ENCODE measurements around the gene RNFT2. TPM values are rescaled to one million over a fixed set of nuclear protein-coding genes. Genes with fewer than 3 reads are reported as not detected.
A peak's percentile ranks its signal among the peaks of the same experiment; 100 is the strongest.
"Not testable (repeated sequence)": the region's sequence is repeated elsewhere in the genome, so short reads cannot be mapped to it uniquely, and the experiment has no call there.

RNFT2 gene
- total RNA-seq, 2 experiments from 2014 or later, result 15.8 to 15.9 TPM

DNA sequence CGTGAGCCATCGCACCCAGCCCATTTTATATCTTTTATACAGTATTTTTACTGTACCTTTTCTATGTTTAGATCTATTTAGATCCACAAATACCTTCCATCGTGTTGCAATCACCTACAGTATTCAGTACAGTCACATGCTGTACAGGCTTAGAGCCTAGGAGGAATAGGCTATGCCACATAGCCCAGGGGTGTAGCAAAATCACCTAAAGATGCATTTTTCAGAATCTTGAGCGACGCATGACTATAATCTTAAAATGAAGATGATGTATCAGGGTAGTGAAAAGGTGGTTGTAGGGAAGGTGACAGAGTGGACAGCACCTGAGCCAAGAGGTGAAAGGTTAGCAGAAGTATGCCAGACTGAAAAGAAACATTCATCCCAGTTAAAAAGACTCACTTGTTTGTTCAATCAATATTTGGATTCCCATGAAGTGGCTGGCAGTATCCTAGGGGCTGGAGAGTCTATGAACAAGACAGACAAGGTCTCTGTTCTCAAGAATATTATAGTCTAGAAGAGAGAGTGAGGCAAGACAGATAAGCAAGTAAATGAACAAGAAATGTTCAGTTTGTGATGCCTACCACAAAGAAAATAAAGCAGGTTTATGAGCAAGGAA, 3.9 kb upstream of the RNFT2 start:
- DNase-seq, result no peak
- Mint-ChIP-seq H3K36me3 (peaks cover 13% of the 10 kb centered on the region), H3K27ac (no peak overlapping the region), H3K4me1 (ENCODE audit: low read depth) (peaks cover 43% of the 10 kb centered on the region), H3K9me3 (no peaks in the 10 kb centered on the region), H3K4me3 (no peak overlapping the region), H3K27me3 (no peaks in the 10 kb centered on the region)
- CTCF ChIA-PET, result no interaction called here
- intact Hi-C loops (cut with micrococcal nuclease), result loop anchor here (10.0 kb wide), 1 partner anchor 459 kb away; the partner anchor contains the start of gene MED13L
- POLR2A ChIA-PET, result no interaction called here

DNA sequence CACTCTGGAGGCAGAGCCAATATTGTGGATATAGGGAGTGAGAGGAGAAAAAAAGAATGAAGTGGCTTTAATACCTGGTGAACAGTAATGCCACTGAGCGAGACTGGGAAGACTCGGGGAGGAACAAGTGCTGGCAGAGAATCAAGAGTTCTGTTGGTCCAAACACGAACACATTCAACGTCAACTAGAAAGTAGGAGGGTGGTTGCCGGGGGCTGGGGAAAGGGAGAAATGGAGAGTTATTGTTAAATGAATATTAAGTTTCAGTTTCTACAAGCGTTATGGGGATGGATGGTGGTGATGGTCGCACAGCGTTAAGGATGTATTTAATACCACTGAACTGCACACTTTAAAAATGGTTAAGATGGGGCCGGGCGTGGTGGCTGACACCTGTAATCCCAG, 3.0 kb upstream of the RNFT2 start:
- H3K4me1 Mint-ChIP-seq (ENCODE audit: low read depth), result peaks cover 40% of the 10 kb centered on the region
- no peaks in the 10 kb centered on the region for H3K27me3 Mint-ChIP-seq
- intact Hi-C loops (cut with micrococcal nuclease), result loop anchor here (10.0 kb wide), 1 partner anchor 460 kb away; the partner anchor contains the start of gene MED13L
- no peaks in the 10 kb centered on the region for H3K9me3 Mint-ChIP-seq
- no peak overlapping the region for H3K4me3 Mint-ChIP-seq
- H3K27ac Mint-ChIP-seq, result no peak overlapping the region
- ChIA-PET CTCF (no interaction called here), POLR2A (no interaction called here)
- DNase-seq, result no peak
- peaks cover 13% of the 10 kb centered on the region for H3K36me3 Mint-ChIP-seq

DNA sequence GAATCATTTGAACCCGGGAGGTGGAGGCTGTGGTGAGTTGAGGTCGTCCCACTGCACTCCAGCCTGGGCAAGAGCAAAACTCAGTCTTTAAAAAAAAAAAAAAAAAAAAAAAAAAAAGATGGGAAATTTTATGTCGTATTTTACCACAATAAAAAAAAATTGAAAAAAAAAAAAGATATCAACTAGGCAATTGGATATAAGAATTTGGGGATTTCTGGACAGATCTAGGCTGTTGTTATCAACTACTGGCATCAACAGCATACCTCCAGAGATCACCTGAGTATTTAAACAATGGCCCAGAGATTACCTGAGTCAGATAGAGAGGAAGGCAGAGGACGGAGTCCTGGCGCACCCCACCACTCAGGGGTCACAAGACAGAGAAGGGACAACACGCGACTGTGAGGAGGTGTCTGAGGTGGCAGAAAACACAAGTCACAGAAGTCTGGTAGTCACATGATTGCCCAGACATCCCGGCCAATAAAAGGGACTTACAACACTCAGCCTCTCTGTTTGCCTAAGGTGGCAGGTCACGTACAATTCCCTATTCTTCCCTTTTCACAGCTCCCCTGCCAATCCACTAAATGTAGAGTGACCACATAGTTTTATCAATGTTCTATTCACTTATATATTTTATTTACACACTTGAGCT, 2.0 kb upstream of the RNFT2 start:
- H3K27me3 Mint-ChIP-seq, result no peaks in the 10 kb centered on the region
- H3K27ac Mint-ChIP-seq, result no peak overlapping the region
- H3K4me1 Mint-ChIP-seq (ENCODE audit: low read depth), result peaks cover 40% of the 10 kb centered on the region
- H3K4me3 Mint-ChIP-seq, result peak overlapping the region; percentile 85
- H3K36me3 Mint-ChIP-seq, result peaks cover 13% of the 10 kb centered on the region
- intact Hi-C loops (cut with micrococcal nuclease), result loop anchor here (10.0 kb wide), 1 partner anchor 461 kb away; the partner anchor contains the start of gene MED13L
- ChIA-PET CTCF (interaction anchor here (0.6 to 1.0 kb wide), 2 partner anchors 27 to 253 kb away, joined by 4 to 5 read pairs; no protein-coding TSS in a partner anchor), POLR2A (no interaction called here)
- H3K9me3 Mint-ChIP-seq, result no peaks in the 10 kb centered on the region
- DNase-seq, result no peak

DNA sequence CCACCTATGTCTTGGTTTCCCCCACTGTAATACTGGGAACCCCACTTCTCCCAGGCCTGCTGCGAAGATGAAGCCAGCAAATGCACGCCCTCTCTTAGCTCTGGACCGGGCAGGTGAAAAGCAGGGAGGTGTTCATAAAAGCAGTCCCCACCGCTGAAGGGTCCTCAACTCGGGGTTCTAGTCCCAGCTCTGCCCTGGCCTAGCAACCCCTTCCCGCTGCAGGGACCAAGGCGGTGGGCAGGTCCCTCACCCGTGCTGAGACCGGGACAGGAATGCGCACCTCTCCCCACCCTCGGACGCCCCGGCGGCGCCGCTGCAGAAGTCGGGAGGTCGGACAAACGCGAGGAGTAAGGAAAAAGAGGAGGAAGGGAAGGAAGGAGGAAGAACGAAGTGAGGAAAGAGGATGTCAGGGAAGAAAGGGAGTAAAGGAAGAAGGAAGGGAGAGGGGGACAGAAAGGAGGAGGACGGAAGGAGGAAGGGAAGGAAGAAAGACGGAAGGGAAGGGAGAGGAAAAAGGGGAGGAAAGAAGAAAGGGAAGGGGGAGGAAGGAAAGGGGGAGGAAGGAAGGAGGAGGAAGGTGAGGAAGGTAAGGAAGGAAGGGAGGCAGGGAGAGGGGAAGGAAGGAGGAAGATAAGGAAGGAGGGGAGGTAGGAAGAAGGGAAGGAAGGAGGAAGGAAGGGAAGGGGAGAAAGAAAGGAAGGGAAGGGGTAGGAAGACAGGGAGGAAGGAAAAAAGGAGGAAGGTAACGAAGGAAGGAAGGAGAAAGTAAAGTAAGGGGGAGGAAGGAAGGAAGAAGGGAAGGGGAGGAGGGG, 947 bp upstream of the RNFT2 start:
- peak overlapping the region; percentile 72 for H3K27ac Mint-ChIP-seq
- H3K4me1 Mint-ChIP-seq (ENCODE audit: low read depth), result peaks cover 34% of the 10 kb centered on the region
- ChIA-PET POLR2A (interaction anchor here (0.7 kb wide), 1 partner anchor 13 kb away, joined by 3 read pairs; no protein-coding TSS in a partner anchor), CTCF (interaction anchor here (1.0 kb wide), 1 partner anchor 28 kb away, joined by 5 read pairs; no protein-coding TSS in a partner anchor)
- H3K36me3 Mint-ChIP-seq, result peaks cover 13% of the 10 kb centered on the region
- peak overlapping the region; percentile 85 for H3K4me3 Mint-ChIP-seq
- DNase-seq, result peak; percentile 13
- intact Hi-C loops (cut with micrococcal nuclease), result loop anchor here (10.0 kb wide), 1 partner anchor 462 kb away; the partner anchor contains the start of gene MED13L
- H3K27me3 Mint-ChIP-seq, result no peaks in the 10 kb centered on the region
- H3K9me3 Mint-ChIP-seq, result no peaks in the 10 kb centered on the region

DNA sequence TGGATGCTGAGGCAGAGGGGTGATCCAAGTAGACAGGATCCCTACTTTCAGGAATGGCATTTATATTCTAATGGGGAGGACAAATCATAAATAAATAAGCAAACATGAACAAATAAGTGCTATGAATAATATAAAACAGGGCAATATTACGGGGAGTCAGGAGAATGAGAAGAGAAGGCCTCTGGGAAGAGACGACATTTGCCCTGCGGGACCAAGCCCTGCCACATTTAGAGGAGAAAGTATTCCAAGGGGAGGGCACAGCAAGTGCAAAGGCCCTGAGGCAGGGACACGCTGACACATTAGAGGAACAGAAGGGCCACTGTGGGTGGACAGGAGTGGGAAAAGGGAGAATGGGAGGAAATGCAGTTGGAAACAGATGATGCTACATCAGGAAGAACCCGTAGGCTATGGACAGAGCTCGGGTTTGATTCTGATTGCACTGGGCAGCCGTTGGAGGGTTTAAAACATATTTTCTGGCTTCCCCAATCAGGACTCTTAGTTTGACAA, 1.3 kb downstream of the RNFT2 start:
- Mint-ChIP-seq H3K4me3 (no peak overlapping the region), H3K27me3 (no peaks in the 10 kb centered on the region), H3K9me3 (no peaks in the 10 kb centered on the region), H3K27ac (no peak overlapping the region), H3K4me1 (ENCODE audit: low read depth) (peaks cover 27% of the 10 kb centered on the region), H3K36me3 (peaks cover 8% of the 10 kb centered on the region)
- POLR2A ChIA-PET, result no interaction called here
- no peak for DNase-seq
- CTCF ChIA-PET, result no interaction called here
- intact Hi-C loops (cut with micrococcal nuclease), result loop anchor here (10.0 kb wide), 1 partner anchor 465 kb away; the partner anchor contains the start of gene MED13L

DNA sequence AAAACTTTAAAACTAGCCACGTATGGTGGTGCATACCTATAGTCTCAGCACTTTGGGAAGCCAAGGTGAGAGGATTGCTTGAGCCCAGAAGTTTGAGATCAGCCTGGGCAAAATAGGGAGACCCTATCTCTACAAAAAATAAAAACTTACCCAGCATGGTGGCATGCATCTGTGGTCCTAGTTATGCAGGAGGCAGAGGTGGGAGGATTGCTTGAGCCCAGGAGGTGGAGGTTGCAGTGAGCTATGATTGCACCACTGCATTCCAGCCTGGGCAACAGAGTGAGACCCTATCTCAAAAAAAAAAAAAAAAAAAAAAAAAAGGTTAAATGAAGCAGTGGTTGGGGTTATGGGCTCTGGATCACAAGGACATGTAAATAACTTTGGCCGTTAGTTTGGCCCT, 4.7 kb downstream of the RNFT2 start:
- H3K9me3 Mint-ChIP-seq; H3K27ac Mint-ChIP-seq; H3K4me3 Mint-ChIP-seq; intact Hi-C loops (cut with micrococcal nuclease); H3K27me3 Mint-ChIP-seq; DNase-seq; H3K4me1 Mint-ChIP-seq (ENCODE audit: low read depth); CTCF ChIA-PET; H3K36me3 Mint-ChIP-seq: not testable (repeated sequence)
- POLR2A ChIA-PET, result interaction anchor here (0.7 kb wide), 1 partner anchor 25 kb away, joined by 3 read pairs; no protein-coding TSS in a partner anchor

DNA sequence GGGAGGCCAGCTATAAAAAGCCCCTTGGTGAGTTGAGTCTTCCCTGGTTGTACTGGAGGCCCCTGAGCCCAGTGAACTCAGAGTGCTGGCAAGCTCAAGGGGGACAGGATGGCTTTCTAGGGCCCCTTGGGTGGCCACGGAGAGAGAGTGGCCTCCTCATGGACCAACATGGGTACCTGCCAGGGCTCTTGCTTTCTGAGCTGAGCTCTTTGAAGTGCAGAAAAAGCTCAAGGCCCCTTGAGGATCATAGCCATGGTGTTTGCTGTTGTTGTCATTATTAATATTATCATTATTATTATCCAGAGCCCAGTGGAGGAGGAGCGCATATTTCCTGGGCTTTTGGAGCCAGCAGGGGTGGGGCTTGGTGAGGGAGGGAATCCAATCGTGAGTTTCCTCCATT, 6.7 kb downstream of the RNFT2 start:
- Mint-ChIP-seq H3K4me3 (no peak overlapping the region), H3K27ac (no peak overlapping the region), H3K36me3 (no peaks in the 10 kb centered on the region), H3K9me3 (no peaks in the 10 kb centered on the region), H3K27me3 (no peaks in the 10 kb centered on the region), H3K4me1 (ENCODE audit: low read depth) (no peaks in the 10 kb centered on the region)
- intact Hi-C loops (cut with micrococcal nuclease), result no loop called here
- ChIA-PET CTCF (no interaction called here), POLR2A (no interaction called here)
- no peak for DNase-seq

DNA sequence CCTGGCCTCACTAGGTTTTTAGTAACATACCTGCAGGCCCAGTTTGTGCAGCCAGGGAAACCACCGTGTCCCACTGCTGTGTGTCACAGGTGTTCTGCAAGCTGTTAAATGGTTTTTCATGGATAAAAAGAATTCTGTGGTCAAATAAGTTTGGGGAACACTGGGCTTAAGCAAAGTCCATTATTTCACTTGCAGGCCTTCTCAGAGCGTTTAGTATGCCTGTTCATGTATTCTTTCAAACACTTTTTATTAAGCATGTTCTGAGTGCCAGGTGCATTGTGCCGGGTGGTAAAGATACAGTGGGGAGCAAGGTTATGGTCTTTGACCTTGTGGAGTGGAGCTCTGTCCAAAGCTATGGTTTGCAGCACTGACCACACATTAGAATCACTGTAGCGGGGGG, 7.4 kb downstream of the RNFT2 start:
- Mint-ChIP-seq H3K36me3 (no peaks in the 10 kb centered on the region), H3K4me1 (ENCODE audit: low read depth) (no peaks in the 10 kb centered on the region), H3K27me3 (no peaks in the 10 kb centered on the region), H3K4me3 (no peak overlapping the region), H3K27ac (no peak overlapping the region), H3K9me3 (no peaks in the 10 kb centered on the region)
- intact Hi-C loops (cut with micrococcal nuclease), result no loop called here
- CTCF ChIA-PET, result no interaction called here
- POLR2A ChIA-PET, result no interaction called here
- no peak for DNase-seq

DNA sequence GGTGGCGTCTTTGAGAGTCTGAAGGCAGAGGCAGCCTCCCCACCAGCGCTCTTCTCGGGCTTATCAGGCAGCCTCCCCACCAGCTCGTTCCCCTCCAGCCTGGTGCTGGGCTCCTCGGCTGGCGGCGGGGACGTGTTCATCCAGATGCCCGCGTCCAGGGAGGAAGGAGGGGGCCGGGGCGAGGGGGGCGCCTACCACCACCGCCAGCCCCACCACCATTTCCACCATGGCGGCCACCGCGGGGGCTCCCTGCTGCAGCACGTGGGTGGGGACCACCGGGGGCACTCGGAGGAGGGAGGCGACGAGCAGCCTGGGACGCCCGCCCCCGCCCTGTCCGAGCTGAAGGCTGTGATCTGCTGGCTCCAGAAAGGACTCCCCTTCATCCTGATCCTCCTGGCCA, 11.8 kb downstream of the RNFT2 start:
- H3K27me3 Mint-ChIP-seq, result no peaks in the 10 kb centered on the region
- no peaks in the 10 kb centered on the region for H3K4me1 Mint-ChIP-seq (ENCODE audit: low read depth)
- POLR2A ChIA-PET, result no interaction called here
- peaks cover 11% of the 10 kb centered on the region for H3K36me3 Mint-ChIP-seq
- no peak for DNase-seq
- H3K27ac Mint-ChIP-seq, result no peak overlapping the region
- no peak overlapping the region for H3K4me3 Mint-ChIP-seq
- no peaks in the 10 kb centered on the region for H3K9me3 Mint-ChIP-seq
- CTCF ChIA-PET, result interaction anchor here (1.4 kb wide), 1 partner anchor 47 kb away, joined by 4 read pairs; no protein-coding TSS in a partner anchor
- intact Hi-C loops (cut with micrococcal nuclease), result no loop called here

DNA sequence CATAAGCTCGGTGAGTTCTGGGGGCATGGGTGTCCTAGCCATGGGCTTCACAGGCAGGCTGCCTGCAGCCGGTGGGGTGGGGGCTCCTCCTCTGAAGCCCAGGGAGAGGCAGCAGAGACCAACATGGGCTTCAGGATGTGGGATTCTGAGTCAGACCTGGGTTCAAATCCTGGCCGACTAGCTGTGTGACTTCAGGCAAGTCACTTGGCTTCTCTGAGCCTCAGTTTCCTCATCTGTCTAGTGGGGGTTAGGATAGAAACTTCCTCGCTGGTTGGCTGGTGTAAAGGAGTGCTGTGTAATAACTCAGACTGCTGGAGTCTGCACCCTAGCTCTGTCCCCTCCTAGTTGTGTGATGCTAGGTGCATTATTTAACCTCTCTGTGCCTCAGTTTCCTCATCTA, 12.2 kb downstream of the RNFT2 start:
- intact Hi-C loops (cut with micrococcal nuclease), result no loop called here
- CTCF ChIA-PET, result interaction anchor here (1.4 kb wide), 1 partner anchor 47 kb away, joined by 4 read pairs; no protein-coding TSS in a partner anchor

DNA sequence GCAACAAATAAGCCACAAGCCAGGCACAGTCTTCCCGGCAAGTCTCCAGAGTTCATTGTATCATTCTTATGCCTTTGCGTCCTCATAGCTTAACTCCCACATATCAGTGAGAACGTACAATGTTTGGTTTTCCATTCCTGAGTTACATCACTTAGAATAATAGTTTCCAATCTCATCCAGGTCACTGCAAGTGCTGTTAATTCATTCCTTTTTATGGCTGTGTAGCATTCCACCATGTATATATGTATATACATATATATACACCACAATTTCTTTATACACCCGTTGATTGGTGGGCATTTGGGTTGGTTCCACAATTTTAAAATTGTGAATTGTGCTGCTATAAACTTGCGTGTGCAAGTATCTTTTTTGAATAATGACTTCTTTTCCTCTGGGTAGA, 16.0 kb downstream of the RNFT2 start:
- H3K27me3 Mint-ChIP-seq; H3K27ac Mint-ChIP-seq; POLR2A ChIA-PET; H3K4me1 Mint-ChIP-seq (ENCODE audit: low read depth); intact Hi-C loops (cut with micrococcal nuclease); DNase-seq; H3K9me3 Mint-ChIP-seq; H3K4me3 Mint-ChIP-seq; CTCF ChIA-PET: not testable (repeated sequence)
- peaks cover 16% of the 10 kb centered on the region for H3K36me3 Mint-ChIP-seq

More for the DNA sequence above, 12.2 kb downstream of the RNFT2 start:
- Mint-ChIP-seq H3K27ac (no peak overlapping the region), H3K27me3 (no peaks in the 10 kb centered on the region), H3K4me3 (no peak overlapping the region), H3K9me3 (no peaks in the 10 kb centered on the region), H3K4me1 (ENCODE audit: low read depth) (no peaks in the 10 kb centered on the region), H3K36me3 (peaks cover 11% of the 10 kb centered on the region)
- no peak for DNase-seq
- POLR2A ChIA-PET, result no interaction called here

DNA sequence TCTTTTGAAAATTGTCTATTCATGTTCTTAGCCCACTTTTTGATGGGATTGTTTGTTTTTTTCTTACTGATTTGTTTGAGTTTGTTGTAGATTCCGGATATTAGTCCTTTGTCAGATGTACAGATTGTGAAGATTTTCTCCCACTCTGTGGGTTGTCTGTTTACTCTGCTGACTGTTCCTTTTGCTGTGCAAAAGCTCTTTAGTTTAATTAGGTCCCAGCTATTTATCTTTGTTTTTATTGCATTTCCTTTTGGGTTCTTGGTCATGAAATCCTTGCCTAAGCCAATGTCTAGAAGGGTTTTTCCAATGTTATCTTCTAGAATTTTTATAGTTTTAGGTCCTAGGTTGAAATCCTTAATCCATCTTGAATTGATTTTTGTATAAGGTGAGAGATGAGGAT, 16.7 kb downstream of the RNFT2 start:
- H3K27ac Mint-ChIP-seq; H3K4me3 Mint-ChIP-seq; H3K9me3 Mint-ChIP-seq; H3K27me3 Mint-ChIP-seq; DNase-seq; intact Hi-C loops (cut with micrococcal nuclease); CTCF ChIA-PET; H3K4me1 Mint-ChIP-seq (ENCODE audit: low read depth); POLR2A ChIA-PET: not testable (repeated sequence)
- peaks cover 21% of the 10 kb centered on the region for H3K36me3 Mint-ChIP-seq

Data from activated CD4-positive, alpha-beta memory T cell treated with anti-CD3 and anti-CD28 coated beads for 36 hours (primary cell).